ENCODE measurements around the gene TAGAP.

DNA sequence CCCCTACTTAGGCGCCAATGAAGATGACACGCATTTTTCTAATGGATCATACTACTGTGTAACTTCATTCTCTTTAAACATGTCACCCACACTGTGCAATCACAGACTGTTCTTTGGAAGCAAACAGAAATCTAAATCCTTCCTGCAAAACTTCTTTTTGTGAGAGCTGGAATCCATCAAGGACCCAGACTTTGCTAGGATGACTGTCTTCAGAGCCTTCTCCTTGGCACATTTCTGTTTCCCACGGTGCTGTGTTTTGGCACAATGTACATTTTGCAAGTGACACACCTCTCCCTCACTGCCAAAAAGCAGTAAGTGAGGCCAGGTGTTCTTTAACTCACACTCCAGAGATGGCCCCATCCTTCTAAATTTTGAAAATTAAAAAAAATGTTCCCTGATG, 21.7 kb upstream of the TAGAP start:
- TF ChIP-seq, protein P1, sequence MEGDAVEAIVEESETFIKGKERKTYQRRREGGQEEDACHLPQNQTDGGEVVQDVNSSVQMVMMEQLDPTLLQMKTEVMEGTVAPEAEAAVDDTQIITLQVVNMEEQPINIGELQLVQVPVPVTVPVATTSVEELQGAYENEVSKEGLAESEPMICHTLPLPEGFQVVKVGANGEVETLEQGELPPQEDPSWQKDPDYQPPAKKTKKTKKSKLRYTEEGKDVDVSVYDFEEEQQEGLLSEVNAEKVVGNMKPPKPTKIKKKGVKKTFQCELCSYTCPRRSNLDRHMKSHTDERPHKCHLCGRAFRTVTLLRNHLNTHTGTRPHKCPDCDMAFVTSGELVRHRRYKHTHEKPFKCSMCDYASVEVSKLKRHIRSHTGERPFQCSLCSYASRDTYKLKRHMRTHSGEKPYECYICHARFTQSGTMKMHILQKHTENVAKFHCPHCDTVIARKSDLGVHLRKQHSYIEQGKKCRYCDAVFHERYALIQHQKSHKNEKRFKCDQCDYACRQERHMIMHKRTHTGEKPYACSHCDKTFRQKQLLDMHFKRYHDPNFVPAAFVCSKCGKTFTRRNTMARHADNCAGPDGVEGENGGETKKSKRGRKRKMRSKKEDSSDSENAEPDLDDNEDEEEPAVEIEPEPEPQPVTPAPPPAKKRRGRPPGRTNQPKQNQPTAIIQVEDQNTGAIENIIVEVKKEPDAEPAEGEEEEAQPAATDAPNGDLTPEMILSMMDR (optimal IDR thresholded peaks at IDR 0.05 in 1 of 3, IDR thresholded peaks at IDR 0.05 in 1 of 3, conservative IDR thresholded peaks at IDR 0.05 in 1 of 3; ENCODE audit: extremely low read depth in 1 of 3, insufficient read depth in 2 of 3, low read length in 3 of 3): no peak
- no peak for TF ChIP-seq EZH2 (IDR thresholded peaks at IDR 0.05; ENCODE audit: low read length)

Measured in keratinocyte (primary cell).